Stimulated activated CD4-positive, alpha-beta T cell treated with anti-CD3 and anti-CD28 coated beads, Interleukin-1b, Interleukin-23, amount 100 ng/mL, for 48 hours (primary cell): ENCODE results near the gene C3orf20.

Experiments used
- DNase-seq: peaks from one replicate; pipeline ENCODE4 v3.0.0-alpha.2; 2020

Gene C3orf20

GRCh38 chr3:14780927-14781507 is 106.1 kb downstream of the C3orf20 start:
- peak; percentile 22 for DNase-seq

GRCh38 chr3:14783480-14784086 is 108.6 kb downstream of the C3orf20 start:
- DNase-seq = no peak

- no peak for DNase-seq
Measured at GRCh38 chr3:14784087-14784681, 109.2 kb downstream of the C3orf20 start.

- DNase-seq = no peak
Measured at GRCh38 chr3:14785207-14786155, 110.5 kb downstream of the C3orf20 start.

- DNase-seq = no peak
Measured at GRCh38 chr3:14786369-14786768, 111.4 kb downstream of the C3orf20 start.

GRCh38 chr3:14787630-14788029 is 112.7 kb downstream of the C3orf20 start:
- no peak for DNase-seq

- no peak for DNase-seq
Measured at GRCh38 chr3:14788644-14789043, 113.7 kb downstream of the C3orf20 start.

- no peak for DNase-seq
Measured at GRCh38 chr3:14789221-14789620, 114.3 kb downstream of the C3orf20 start.

- no peak for DNase-seq
Measured at GRCh38 chr3:14789640-14790285, 114.8 kb downstream of the C3orf20 start.

GRCh38 chr3:14791343-14791945 is 116.5 kb downstream of the C3orf20 start:
- DNase-seq = peak; percentile 57

- DNase-seq = no peak
Measured at GRCh38 chr3:14792691-14793121, 117.8 kb downstream of the C3orf20 start.

- no peak for DNase-seq
Measured at GRCh38 chr3:14793126-14793857, 118.4 kb downstream of the C3orf20 start.

GRCh38 chr3:14793858-14794234 is 118.9 kb downstream of the C3orf20 start:
- no peak for DNase-seq

- DNase-seq = no peak
Measured at GRCh38 chr3:14794435-14794834, 119.5 kb downstream of the C3orf20 start.

GRCh38 chr3:14795996-14796395 is 121.1 kb downstream of the C3orf20 start:
- DNase-seq = no peak

- no peak for DNase-seq
Measured at GRCh38 chr3:14796403-14797077, 121.6 kb downstream of the C3orf20 start.

- DNase-seq = no peak
Measured at GRCh38 chr3:14797731-14798130, 122.8 kb downstream of the C3orf20 start.

- DNase-seq = no peak
Measured at GRCh38 chr3:14798231-14798630, 123.3 kb downstream of the C3orf20 start.

- DNase-seq = no peak
Measured at GRCh38 chr3:14799146-14799545, 124.2 kb downstream of the C3orf20 start.

GRCh38 chr3:14801031-14801430 is 126.1 kb downstream of the C3orf20 start:
- DNase-seq = no peak
